ENCODE results near the gene C20orf173.

C20orf173 gene

DNA sequence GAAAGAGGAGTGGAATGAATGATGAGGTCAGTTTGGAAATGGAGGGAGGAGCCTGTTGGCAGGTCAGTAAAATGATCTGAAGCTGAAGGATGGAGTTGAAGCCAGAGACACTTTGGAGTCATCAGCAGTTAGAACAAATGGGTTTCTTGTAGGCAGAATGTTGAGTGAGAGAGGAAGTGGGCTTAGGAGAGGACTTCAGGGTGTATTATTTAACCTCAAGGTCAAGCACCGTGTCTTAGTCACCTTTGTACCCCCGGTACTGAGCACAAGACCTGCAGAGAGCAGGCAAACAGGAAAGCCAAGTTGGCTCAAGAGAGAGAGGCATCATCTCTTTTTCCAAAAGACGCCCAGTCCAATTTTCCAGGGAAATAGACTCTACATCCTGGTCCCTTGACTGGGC lies 23.3 kb downstream of the C20orf173 start:
- DNase-seq: no peak

DNA sequence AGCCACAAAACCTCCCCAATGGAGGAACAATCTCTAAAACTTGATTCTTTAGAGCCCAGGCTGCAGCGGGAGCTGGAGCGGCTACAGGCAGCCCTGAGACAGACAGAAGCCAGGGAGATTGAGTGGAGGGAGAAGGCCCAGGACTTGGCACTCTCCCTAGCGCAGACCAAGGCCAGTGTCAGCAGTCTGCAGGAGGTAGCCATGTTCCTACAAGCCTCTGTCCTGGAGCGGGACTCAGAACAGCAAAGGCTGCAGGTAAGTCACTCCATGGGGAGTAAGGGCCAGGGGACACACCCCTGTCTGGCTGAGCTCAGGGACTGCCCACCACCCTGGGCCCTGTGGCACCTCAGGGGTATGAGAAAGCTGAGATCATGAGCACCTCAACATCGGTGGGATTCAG lies 24.7 kb downstream of the C20orf173 start:
- DNase-seq: no peak

DNA sequence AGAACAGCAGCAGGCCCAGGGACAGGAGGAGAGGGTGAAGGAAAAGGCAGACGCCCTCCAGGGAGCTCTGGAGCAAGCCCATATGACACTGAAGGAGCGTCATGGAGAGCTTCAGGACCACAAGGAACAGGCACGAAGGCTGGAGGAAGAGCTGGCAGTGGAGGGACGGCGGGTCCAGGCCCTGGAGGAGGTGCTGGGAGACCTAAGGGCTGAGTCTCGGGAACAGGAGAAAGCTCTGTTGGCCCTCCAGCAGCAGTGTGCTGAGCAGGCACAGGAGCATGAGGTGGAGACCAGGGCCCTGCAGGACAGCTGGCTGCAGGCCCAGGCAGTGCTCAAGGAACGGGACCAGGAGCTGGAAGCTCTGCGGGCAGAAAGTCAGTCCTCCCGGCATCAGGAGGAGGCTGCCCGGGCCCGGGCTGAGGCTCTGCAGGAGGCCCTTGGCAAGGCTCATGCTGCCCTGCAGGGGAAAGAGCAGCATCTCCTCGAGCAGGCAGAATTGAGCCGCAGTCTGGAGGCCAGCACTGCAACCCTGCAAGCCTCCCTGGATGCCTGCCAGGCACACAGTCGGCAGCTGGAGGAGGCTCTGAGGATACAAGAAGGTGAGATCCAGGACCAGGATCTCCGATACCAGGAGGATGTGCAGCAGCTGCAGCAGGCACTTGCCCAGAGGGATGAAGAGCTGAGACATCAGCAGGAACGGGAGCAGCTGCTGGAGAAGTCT lies 25.5 kb downstream of the C20orf173 start:
- no peak for DNase-seq

DNA sequence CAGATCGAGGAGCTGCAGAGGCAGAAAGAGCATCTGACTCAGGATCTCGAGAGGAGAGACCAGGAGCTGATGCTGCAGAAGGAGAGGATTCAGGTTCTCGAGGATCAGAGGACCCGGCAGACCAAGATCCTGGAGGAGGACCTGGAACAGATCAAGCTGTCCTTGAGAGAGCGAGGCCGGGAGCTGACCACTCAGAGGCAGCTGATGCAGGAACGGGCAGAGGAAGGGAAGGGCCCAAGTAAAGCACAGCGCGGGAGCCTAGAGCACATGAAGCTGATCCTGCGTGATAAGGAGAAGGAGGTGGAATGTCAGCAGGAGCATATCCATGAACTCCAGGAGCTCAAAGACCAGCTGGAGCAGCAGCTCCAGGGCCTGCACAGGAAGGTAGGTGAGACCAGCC lies 26.2 kb downstream of the C20orf173 start:
- DNase-seq: no peak

DNA sequence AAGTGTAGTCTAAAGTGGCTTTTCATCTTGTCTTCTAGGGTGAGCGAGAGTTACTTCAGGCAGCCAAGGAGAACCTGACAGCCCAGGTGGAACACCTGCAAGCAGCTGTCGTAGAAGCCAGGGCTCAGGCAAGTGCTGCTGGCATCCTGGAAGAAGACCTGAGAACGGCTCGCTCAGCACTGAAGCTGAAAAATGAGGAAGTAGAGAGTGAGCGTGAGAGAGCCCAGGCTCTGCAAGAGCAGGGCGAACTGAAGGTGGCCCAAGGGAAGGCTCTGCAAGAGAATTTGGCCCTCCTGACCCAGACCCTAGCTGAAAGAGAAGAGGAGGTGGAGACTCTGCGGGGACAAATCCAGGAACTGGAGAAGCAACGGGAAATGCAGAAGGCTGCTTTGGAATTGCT lies 27.1 kb downstream of the C20orf173 start:
- no peak for DNase-seq

DNA sequence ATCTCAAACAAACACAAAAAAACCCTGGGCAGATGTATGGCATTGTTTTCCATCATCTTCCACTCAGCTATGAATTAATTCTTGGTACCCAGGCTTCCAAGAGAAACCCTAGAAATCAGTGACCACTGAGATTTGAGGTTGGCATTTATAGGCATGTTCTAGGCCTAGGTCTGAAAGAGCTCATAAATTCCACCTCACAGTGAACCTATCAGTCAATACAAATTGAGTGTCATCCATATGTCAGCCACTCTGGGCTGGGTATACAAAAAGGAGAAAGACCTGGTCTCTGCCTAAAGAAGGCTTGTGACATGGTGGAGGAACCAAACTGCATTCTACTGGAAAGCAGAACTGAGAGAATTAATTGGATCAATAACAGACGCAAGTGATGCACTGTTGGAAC lies 30.2 kb downstream of the C20orf173 start:
- no peak for DNase-seq

DNA sequence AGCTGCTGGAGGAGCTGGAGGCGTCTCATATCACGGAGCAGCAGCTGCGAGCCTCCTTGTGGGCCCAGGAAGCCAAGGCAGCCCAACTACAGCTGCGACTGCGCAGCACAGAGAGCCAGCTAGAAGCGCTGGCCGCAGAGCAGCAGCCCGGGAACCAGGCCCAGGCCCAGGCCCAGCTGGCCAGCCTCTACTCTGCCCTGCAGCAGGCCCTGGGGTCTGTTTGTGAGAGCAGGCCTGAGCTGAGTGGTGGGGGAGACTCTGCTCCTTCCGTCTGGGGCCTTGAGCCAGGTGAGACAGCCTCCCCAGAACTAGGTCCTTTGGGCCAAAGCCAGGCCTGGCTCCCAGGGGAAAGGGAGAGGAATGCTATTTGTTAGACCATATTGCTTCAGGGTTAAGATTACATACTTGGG lies 31.7 kb downstream of the C20orf173 start:
- no peak for DNase-seq

DNA sequence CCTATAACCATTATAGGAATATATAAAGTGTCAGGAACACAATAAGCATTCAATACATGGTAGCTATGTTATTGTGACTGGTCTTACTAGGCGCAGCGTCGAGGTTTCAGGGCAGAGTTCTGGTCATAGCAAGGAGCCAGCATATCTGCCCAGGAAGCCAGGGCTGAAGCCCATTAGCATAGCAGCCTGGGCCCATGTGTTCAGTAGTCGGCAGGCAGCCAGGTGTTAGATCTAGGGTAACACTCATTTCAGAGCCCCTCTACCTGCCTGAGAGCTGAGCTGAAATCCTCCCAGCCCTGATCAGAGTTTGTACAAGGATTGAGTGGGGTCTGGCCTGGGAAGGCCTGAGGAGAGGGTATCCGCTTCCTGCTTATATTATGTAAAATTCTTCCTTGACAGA lies 32.1 kb downstream of the C20orf173 start:
- DNase-seq: no peak

DNA sequence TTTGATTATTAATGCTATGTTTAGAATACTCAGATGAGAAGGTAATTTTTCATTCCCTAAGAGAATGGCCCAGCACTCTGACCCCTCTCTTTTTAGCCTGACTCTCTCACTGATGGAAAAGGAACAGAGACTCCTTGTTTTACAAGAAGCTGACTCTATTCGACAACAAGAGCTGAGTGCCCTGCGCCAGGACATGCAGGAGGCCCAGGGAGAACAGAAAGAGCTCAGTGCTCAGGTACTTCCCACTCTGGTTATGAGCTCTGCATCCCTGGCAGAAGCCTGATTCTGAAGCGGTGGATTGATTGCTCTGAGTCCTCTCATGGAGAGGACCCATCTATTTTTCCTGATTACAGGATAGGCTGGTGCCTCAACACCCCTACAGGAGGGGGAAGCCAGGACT lies 33.0 kb downstream of the C20orf173 start:
- no peak for DNase-seq

DNA sequence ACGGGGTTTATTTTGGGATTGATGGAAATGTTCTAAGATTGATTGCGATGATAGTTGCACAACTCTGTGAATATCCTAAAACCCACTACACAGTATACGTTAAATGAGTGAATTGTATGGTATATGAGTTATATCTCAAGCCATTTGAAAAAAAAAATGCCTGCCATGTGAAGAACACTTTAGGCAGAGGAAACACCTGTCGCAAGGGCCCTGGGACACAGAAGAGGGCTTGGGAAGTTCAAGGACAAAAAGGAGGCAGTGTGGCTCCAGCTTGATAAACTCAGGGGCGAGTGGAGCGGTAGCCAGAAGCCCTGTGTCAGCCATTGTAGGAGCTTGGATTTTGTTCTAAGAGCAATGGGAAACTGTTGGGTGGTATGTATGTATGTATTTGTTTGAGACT lies 37.1 kb downstream of the C20orf173 start:
- no peak for DNase-seq

DNA sequence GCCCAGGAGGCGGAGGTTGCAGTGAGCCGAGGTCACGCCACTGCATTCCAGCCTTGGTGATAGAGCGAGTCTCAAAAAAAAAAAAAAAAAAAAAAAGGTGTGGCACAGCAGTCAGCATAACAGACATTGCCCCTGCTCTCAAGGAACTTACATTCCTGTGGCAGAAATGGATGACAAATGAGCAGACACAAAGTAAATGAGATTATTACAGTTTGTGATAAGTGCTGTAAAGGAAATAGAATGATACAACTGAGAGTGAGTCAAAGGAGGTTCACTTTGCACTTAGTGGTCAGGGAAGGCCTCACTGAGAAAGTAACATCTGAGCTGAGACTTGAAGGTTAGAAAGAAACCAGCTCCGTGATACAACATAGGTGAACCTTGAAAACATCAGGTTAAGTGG lies 37.6 kb downstream of the C20orf173 start:
- no peak for DNase-seq

DNA sequence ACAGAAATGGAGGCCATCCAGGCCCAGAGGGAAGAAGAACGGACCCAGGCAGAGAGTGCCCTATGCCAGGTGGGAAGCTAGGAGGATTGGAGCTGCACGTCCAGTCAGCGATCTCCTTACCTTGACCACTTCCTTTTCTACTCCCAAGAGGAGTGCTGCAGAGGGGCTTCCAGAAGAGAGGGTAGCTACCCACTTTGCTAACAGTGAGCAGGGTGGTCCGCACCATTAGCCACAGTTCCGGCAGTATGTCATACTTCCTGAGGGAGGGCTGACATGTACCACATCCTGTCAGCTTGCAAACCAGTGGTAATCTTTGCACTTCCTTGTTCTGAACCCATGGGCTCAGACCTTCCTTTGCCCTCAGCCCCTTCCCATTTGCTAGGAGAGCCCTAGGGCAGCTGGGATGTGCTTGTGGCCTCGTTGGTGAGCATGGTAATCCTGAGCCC lies 38.7 kb downstream of the C20orf173 start:
- no peak for DNase-seq

DNA sequence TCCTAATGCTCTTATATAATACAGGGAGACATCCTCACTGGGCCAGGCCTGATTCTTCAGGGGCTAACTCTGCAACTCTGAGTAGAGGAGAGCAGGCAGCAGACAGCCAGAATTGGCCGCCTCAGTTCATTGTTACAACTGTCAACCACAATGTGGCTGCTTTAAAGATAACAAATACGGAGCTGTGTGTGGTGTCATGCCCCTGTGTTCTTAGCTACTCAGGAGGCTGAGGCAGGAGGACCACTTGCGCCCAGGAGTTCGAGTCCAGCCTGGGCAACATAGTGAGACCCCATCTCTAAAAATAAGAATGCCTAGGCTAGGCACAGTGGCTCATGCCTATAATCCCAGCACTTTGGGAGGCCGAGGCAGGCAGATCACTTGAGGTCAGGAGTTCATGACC lies 39.7 kb downstream of the C20orf173 start:
- DNase-seq: no peak

DNA sequence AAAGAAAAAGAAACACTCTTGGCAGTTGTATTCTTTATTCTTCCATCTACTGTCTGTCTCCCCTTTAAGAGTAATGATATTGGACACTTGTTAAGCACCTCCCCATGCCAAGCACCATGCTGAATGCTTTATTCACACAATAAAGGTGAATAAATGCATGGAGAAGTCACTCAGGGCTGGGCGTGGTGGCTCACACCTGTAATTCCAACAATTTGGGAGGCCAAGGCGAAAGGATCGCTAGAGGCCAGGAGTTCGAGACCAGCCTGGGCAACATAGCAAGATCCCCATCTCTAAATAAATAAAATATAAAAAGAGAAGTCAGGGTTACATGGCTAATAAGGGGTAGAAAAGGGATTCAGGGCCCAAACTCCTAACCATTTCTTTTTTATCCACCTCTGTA lies 42.0 kb downstream of the C20orf173 start:
- DNase-seq: no peak

DNA sequence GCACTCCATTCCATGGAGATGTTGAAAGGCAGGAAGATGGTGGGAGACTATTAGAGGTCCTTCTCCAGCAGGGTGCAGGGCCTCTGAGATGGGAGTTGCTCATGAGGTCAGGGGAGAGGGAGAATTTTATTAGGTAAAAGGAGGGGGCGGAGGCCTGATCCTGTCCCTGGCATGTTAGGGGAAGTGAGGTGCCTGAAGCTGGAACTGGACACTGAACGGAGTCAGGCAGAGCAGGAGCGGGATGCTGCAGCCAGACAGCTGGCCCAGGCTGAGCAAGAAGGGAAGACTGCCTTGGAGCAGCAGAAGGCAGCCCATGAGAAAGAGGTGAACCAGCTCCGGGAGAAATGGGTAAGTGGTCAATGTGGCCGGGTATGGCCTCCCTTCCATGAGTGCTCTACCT lies 49.7 kb downstream of the C20orf173 start:
- DNase-seq: no peak

DNA sequence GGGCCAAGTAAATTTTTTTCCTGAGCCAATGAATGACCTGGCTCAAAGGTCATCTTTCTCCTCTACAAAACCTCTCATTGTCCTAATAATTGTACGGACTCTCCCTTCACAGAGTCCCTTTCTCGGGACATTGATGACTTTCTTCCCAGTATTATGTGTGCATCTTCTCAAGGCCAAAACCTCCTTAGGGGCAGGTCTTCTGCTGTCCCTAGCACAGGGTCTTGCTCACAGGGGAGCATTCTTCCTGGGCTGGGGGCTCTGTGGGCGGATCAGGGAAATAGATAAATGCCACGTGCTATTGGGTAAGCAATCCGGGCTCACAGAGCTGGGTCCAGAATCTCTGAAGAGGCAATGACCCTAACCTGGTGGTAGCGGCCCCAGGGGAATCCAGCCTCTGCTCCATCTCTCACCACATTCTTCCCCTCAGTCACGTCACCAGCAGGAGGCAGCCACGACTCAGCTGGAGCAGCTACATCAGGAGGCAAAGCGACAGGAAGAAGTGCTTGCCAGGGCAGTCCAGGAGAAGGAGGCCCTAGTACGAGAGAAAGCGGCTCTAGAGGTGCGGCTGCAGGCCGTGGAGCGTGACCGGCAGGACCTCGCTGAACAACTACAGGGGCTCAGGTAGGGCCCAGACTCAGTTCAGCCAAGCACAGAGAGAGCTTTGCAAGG lies 50.5 kb downstream of the C20orf173 start:
- no peak for DNase-seq
